T-cell (primary cell): ENCODE measurements around the gene CFDP1. TPM values are rescaled to one million over a fixed set of nuclear protein-coding genes. Genes with fewer than 3 reads are reported as not detected.

ENCODE experiments used
- ATAC-seq, 4 experiments: fragments of 200-7000 bp in 3 of 4; fragments of 150-1000 bp in 1 of 4; cut with Tn5 transposase; replicated peaks in 1 of 4; 1 replicate in 3 of 4; 2 replicates in 1 of 4; pipeline ENCODE4 v1.10.0; 2021; ENCODE audit warnings: moderate library complexity in 3 of 4, mild to moderate bottlenecking in 2 of 4, moderate number of reproducible peaks in 1 of 4
- CTCF ChIA-PET, 2 donors: fragments of 300-600 bp; sonication (Branson Sonifier 250); formaldehyde crosslinking; loops; one replicate each; lab custom pipeline; 2022; ENCODE audit warnings: antibody characterized with exemption in 2 of 2; lab: Charles Lee
- POLR2A ChIA-PET, 2 donors: fragments of 300-600 bp; sonication (Branson Sonifier 250); formaldehyde crosslinking; loops; one replicate each; lab custom pipeline; 2022; ENCODE audit warnings: antibody characterized with exemption in 2 of 2; lab: Charles Lee
- DNase-seq, 35 experiments: peaks; one replicate each; pipeline versions ENCODE4 v3.0.0 to v3.0.0-alpha.2; 2013 to 2023
- H3K27ac ChIP-seq: one replicate; pipeline ENCODE4 v1.5.1; 2013; ENCODE audit warnings: low read length
- H3K27me3 ChIP-seq, 2 experiments: replicated peaks in 1 of 2; 1 replicate in 1 of 2; 2 replicates in 1 of 2; pipeline versions ENCODE4 v1.6.1 to v1.7.0; 2013; ENCODE audit warnings: low read length in 1 of 2, mixed read lengths in 1 of 2; ENCODE audit not compliant: control insufficient read depth in 2 of 2, insufficient read depth in 2 of 2; ENCODE audit errors: extremely low read depth in 1 of 2
- H3K36me3 ChIP-seq, 2 donors: 1 replicate in 1 of 2; 2 replicates in 1 of 2; pipeline versions ENCODE4 v1.6.1 to v1.7.0; 2013; ENCODE audit warnings: low read length in 1 of 2; ENCODE audit not compliant: control insufficient read depth in 2 of 2, insufficient read depth in 1 of 2; ENCODE audit errors: extremely low read depth in 1 of 2
- H3K4me1 ChIP-seq, 2 experiments: 1 replicate in 1 of 2; 2 replicates in 1 of 2; pipeline versions ENCODE4 v1.6.1 to v1.7.0; 2013; ENCODE audit warnings: low read length in 2 of 2, mixed read lengths in 1 of 2; ENCODE audit not compliant: insufficient read depth in 2 of 2, control insufficient read depth in 1 of 2; ENCODE audit errors: extremely low read depth in 1 of 2
- H3K4me3 ChIP-seq, 2 donors: 1 replicate in 1 of 2; 2 replicates in 1 of 2; pipeline versions ENCODE4 v1.5.1 to v1.7.0; 2013; ENCODE audit warnings: mild to moderate bottlenecking in 2 of 2, low read length in 1 of 2, moderate library complexity in 1 of 2; ENCODE audit not compliant: control insufficient read depth in 1 of 2; ENCODE audit errors: extremely low read depth in 1 of 2
- H3K9me3 ChIP-seq: 2 replicates; pipeline ENCODE4 v1.7.0; 2013
- H3K27ac Mint-ChIP-seq, 2 donors: one replicate each; pipeline ENCODE4 v1.8.0; 2020 to 2021; ENCODE audit warnings: mild to moderate bottlenecking in 2 of 2, mixed read lengths in 2 of 2
- H3K27me3 Mint-ChIP-seq, 2 donors: one replicate each; pipeline ENCODE4 v1.8.0; 2021 to 2022; ENCODE audit warnings: mixed read lengths in 2 of 2
- H3K36me3 Mint-ChIP-seq: one replicate; pipeline ENCODE4 v1.8.0; 2021; ENCODE audit warnings: mixed read lengths
- H3K4me1 Mint-ChIP-seq, 3 donors: one replicate each; pipeline ENCODE4 v1.8.0; 2020 to 2022; ENCODE audit warnings: mixed read lengths in 3 of 3, mild to moderate bottlenecking in 1 of 3
- H3K4me3 Mint-ChIP-seq, 3 donors: one replicate each; pipeline ENCODE4 v1.8.0; 2020 to 2022; ENCODE audit warnings: mild to moderate bottlenecking in 3 of 3, mixed read lengths in 3 of 3, moderate library complexity in 3 of 3
- H3K9me3 Mint-ChIP-seq, 3 donors: one replicate each; pipeline ENCODE4 v1.8.0; 2020 to 2022; ENCODE audit warnings: mixed read lengths in 3 of 3
- whole genome bisulfite sequencing: methylation state at CpG from one replicate; pipeline ENCODE4 v1.1.5; 2013; ENCODE audit warnings: missing lambda C conversion rate; ENCODE audit not compliant: insufficient coverage; 5-methylcytosine and 5-hydroxymethylcytosine counted together
- total RNA-seq, 35 experiments: library from RNA in 6 of 35; stranded (reverse) in 6 of 35; fragments of 120-200 nt in 1 of 35; gene quantifications; one replicate each; pipeline versions ENCODE4 v1.2.1 to v1.2.4 and lab custom pipeline; 2013 to 2026

The CFDP1 gene
- total RNA-seq, 5 donors from 2014 or later (not counting 1 experiment from before 2014, with no cell fraction given) = 30.8 to 36.5 (median 34.2) TPM

- Mint-ChIP-seq H3K27me3 (peaks cover 16 to 63% of the 10 kb centered on the region in 2 donors), H3K36me3 (no peaks in the 10 kb centered on the region), H3K27ac (no peak within 1 kb of the TSS), H3K9me3 (no peaks in the 10 kb centered on the region), H3K4me3 (peak within 1 kb of the TSS; percentile 61 to 75 (median 64)), H3K4me1 (peaks cover 0 to 12% (median 10%) of the 10 kb centered on the region in 3 donors)
- ATAC-seq = peak in 2 of 4 experiments; percentile 8 to 76
- no peaks in the 10 kb centered on the region for H3K9me3 ChIP-seq
- no peak for DNase-seq
- peak within 1 kb of the TSS; percentile 14 to 53 for H3K4me3 ChIP-seq
- 3% methylated on average over 61 of the region's 84 CpGs for WGBS
- ChIA-PET POLR2A (no interaction called here), CTCF (no interaction called here)
- H3K27ac ChIP-seq = no peak within 1 kb of the TSS
- H3K27me3 ChIP-seq = peaks cover 2 to 84% of the 10 kb centered on the region in 2 experiments
- peaks cover 0 to 17% of the 10 kb centered on the region in 2 experiments for H3K4me1 ChIP-seq
- H3K36me3 ChIP-seq = no peaks in the 10 kb centered on the region
Measured at GRCh38 chr16:75251280-75252048, 181.8 kb downstream of the CFDP1 start, which contains the start of gene BCAR1. TSS of gene BCAR1 (minus strand) at chr16:75251624. CDS start at chr16:75251482, 142 bp downstream.

GRCh38 chr16:75250809-75251279 is 182.5 kb downstream of the CFDP1 start:
- no peaks in the 10 kb centered on the region for H3K36me3 ChIP-seq
- no peak overlapping the region for H3K27ac Mint-ChIP-seq
- peaks cover 0 to 17% of the 10 kb centered on the region in 2 experiments for H3K4me1 ChIP-seq
- no peak overlapping the region for H3K27ac ChIP-seq
- H3K4me3 ChIP-seq = peak overlapping the region in 1 of 2 donors; percentile 53
- H3K27me3 Mint-ChIP-seq = peaks cover 16 to 60% of the 10 kb centered on the region in 2 donors
- peaks cover 0 to 12% (median 10%) of the 10 kb centered on the region in 3 donors for H3K4me1 Mint-ChIP-seq
- 2% methylated on average over 56 of the region's 59 CpGs for WGBS
- H3K36me3 Mint-ChIP-seq = no peaks in the 10 kb centered on the region
- H3K4me3 Mint-ChIP-seq = peak overlapping the region in 2 of 3 donors; percentile 55 to 57
- DNase-seq (no peak), ATAC-seq (peak in 3 of 4 experiments; percentile 24 to 46 (median 41))
- H3K27me3 ChIP-seq = peaks cover 2 to 81% of the 10 kb centered on the region in 2 experiments
- POLR2A ChIA-PET = no interaction called here
- CTCF ChIA-PET = interaction anchor here in 1 of 2 donors (1.0 kb wide), 1 partner anchor 18 kb away, joined by 4 read pairs; no protein-coding TSS in a partner anchor
- no peaks in the 10 kb centered on the region for H3K9me3 Mint-ChIP-seq
- no peaks in the 10 kb centered on the region for H3K9me3 ChIP-seq

GRCh38 chr16:75250089-75250808 is 183.1 kb downstream of the CFDP1 start:
- DNase-seq (no peak), ATAC-seq (no peak)
- H3K36me3 ChIP-seq = no peaks in the 10 kb centered on the region
- ChIA-PET POLR2A (no interaction called here), CTCF (interaction anchor here in 1 of 2 donors (0.5 to 1.0 kb wide), 2 partner anchors 17 to 325 kb away, joined by 4 to 7 read pairs; no protein-coding TSS in a partner anchor)
- peaks cover 0 to 17% of the 10 kb centered on the region in 2 experiments for H3K4me1 ChIP-seq
- Mint-ChIP-seq H3K27me3 (peaks cover 16 to 58% of the 10 kb centered on the region in 2 donors), H3K9me3 (no peaks in the 10 kb centered on the region), H3K4me1 (peaks cover 0 to 12% (median 10%) of the 10 kb centered on the region in 3 donors), H3K36me3 (no peaks in the 10 kb centered on the region), H3K27ac (no peak overlapping the region), H3K4me3 (peak overlapping the region; percentile 34 to 57 (median 55))
- H3K4me3 ChIP-seq = peak overlapping the region; percentile 14 to 53
- peaks cover 1 to 82% of the 10 kb centered on the region in 2 experiments for H3K27me3 ChIP-seq
- H3K9me3 ChIP-seq = no peaks in the 10 kb centered on the region
- no peak overlapping the region for H3K27ac ChIP-seq
- 6% methylated on average over 18 of the region's 29 CpGs for WGBS

GRCh38 chr16:75249441-75249840 is 183.9 kb downstream of the CFDP1 start:
- no peak overlapping the region for H3K27ac Mint-ChIP-seq
- no peaks in the 10 kb centered on the region for H3K36me3 Mint-ChIP-seq
- no peak overlapping the region for H3K4me3 ChIP-seq
- H3K27me3 Mint-ChIP-seq = peaks cover 12 to 50% of the 10 kb centered on the region in 2 donors
- 86% methylated on average over 5 of the region's 5 CpGs for WGBS
- no peaks in the 10 kb centered on the region for H3K36me3 ChIP-seq
- no peak overlapping the region for H3K4me3 Mint-ChIP-seq
- H3K27ac ChIP-seq = no peak overlapping the region
- peaks cover 4 to 12% (median 10%) of the 10 kb centered on the region in 3 donors for H3K4me1 Mint-ChIP-seq
- peaks cover 0 to 17% of the 10 kb centered on the region in 2 experiments for H3K4me1 ChIP-seq
- H3K27me3 ChIP-seq = peaks cover 0 to 78% of the 10 kb centered on the region in 2 experiments
- ATAC-seq (no peak), DNase-seq (no peak)
- H3K9me3 ChIP-seq = no peaks in the 10 kb centered on the region
- no peaks in the 10 kb centered on the region for H3K9me3 Mint-ChIP-seq
- POLR2A ChIA-PET = no interaction called here
- CTCF ChIA-PET = interaction anchor here in 1 of 2 donors (0.5 kb wide), 1 partner anchor 324 kb away, joined by 7 read pairs; no protein-coding TSS in a partner anchor

- ATAC-seq = no peak
- H3K4me3 ChIP-seq = no peak overlapping the region
- peaks cover 9 to 12% (median 10%) of the 10 kb centered on the region in 3 donors for H3K4me1 Mint-ChIP-seq
- H3K27ac Mint-ChIP-seq = no peak overlapping the region
- 91% methylated on average over 15 of the region's 17 CpGs for WGBS
- CTCF ChIA-PET = no interaction called here
- H3K4me3 Mint-ChIP-seq = no peak overlapping the region
- H3K27ac ChIP-seq = no peak overlapping the region
- H3K36me3 Mint-ChIP-seq = no peaks in the 10 kb centered on the region
- peaks cover 0 to 17% of the 10 kb centered on the region in 2 experiments for H3K4me1 ChIP-seq
- peaks cover 7 to 44% of the 10 kb centered on the region in 2 donors for H3K27me3 Mint-ChIP-seq
- peaks cover 0 to 73% of the 10 kb centered on the region in 2 experiments for H3K27me3 ChIP-seq
- no peaks in the 10 kb centered on the region for H3K36me3 ChIP-seq
- no peaks in the 10 kb centered on the region for H3K9me3 ChIP-seq
- no peak for DNase-seq
- POLR2A ChIA-PET = no interaction called here
- no peaks in the 10 kb centered on the region for H3K9me3 Mint-ChIP-seq
Measured at GRCh38 chr16:75248536-75249380, 184.5 kb downstream of the CFDP1 start.
